Endothelial cell of umbilical vein (primary cell): ENCODE results near the gene ARHGEF5.
"Not testable (repeated sequence)": the region's sequence is repeated elsewhere in the genome, so short reads cannot be mapped to it uniquely, and the experiment has no call there.

Experiments used
- EZH2 ChIP-seq: IDR thresholded peaks from 2 replicates; pipeline ENCODE4 v1.6.1; 2012; ENCODE audit warnings: borderline replicate concordance, low read depth, mild to moderate bottlenecking, moderate library complexity, low read length, inconsistent platforms; ENCODE audit not compliant: severe bottlenecking
- FOS ChIP-seq: IDR thresholded peaks from 2 replicates; pipeline ENCODE4 v1.6.1; 2011; ENCODE audit warnings: mild to moderate bottlenecking, low read length, moderate library complexity, borderline replicate concordance; ENCODE audit not compliant: insufficient read depth
- GATA2 ChIP-seq: IDR thresholded peaks from 2 replicates; pipeline ENCODE4 v1.7.0; 2011; ENCODE audit warnings: low read depth, mild to moderate bottlenecking, moderate library complexity, mixed read lengths, low read length; ENCODE audit not compliant: insufficient read length, insufficient read depth
- JUN ChIP-seq: IDR thresholded peaks from 2 replicates; pipeline ENCODE4 v1.6.1; 2011; ENCODE audit warnings: borderline replicate concordance, low read depth; ENCODE audit not compliant: insufficient read length, insufficient read depth
- MYC ChIP-seq: IDR thresholded peaks from one replicate; pipeline ENCODE4 v1.6.1; 2011; ENCODE audit warnings: mild to moderate bottlenecking, low read depth, low read length
- POLR2A ChIP-seq: IDR thresholded peaks from 2 replicates; pipeline ENCODE4 v1.6.1; 2012; ENCODE audit warnings: low read depth, mild to moderate bottlenecking, control low read depth, low read length
- POLR2AphosphoS5 ChIP-seq: IDR thresholded peaks from 2 replicates; pipeline ENCODE4 v1.6.1; 2012; ENCODE audit warnings: low read depth, mild to moderate bottlenecking, control low read depth, low read length, moderate library complexity; ENCODE audit not compliant: insufficient read depth
- TF ChIP-seq, protein P1 (sequence below), 2 donors: IDR thresholded peaks; 1 replicate in 1 of 2; 2 replicates in 1 of 2; pipeline ENCODE4 v1.5.1; 2011; ENCODE audit warnings: low read length in 2 of 2, mild to moderate bottlenecking in 2 of 2, moderate library complexity in 2 of 2, control low read depth in 1 of 2, inconsistent platforms in 1 of 2, low read depth in 1 of 2; ENCODE audit not compliant: insufficient read depth in 1 of 2; ENCODE audit errors: extremely low read depth in 1 of 2
- TF ChIP-seq, protein P2 (sequence below): IDR thresholded peaks from 2 replicates; pipeline ENCODE4 v1.6.1; 2011; ENCODE audit not compliant: insufficient read depth, insufficient read length

DNA sequence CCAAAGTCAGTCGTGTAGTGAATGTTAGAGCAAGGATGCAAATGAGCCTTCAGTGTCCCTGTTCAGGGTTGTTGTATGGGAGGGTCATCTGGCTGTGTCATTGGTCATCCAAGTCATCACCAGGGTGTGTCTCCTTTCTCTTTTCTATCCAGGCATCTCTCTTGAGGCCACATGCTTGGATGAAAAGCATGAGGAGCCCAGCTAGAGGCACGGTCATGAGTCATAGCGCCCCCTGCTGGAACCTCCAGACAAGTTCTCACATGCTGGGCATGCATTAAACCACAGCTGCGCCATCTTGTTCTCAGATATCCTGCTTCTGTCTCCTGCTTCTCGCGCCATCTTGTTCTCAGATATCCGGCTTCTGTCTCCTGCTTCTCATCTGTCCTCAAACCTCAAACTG lies 14.0 kb downstream of the ARHGEF5 start:
- not testable (repeated sequence) for TF ChIP-seq POLR2AphosphoS5, POLR2A, FOS, JUN, EZH2, GATA2, MYC
- TF ChIP-seq, protein P1, sequence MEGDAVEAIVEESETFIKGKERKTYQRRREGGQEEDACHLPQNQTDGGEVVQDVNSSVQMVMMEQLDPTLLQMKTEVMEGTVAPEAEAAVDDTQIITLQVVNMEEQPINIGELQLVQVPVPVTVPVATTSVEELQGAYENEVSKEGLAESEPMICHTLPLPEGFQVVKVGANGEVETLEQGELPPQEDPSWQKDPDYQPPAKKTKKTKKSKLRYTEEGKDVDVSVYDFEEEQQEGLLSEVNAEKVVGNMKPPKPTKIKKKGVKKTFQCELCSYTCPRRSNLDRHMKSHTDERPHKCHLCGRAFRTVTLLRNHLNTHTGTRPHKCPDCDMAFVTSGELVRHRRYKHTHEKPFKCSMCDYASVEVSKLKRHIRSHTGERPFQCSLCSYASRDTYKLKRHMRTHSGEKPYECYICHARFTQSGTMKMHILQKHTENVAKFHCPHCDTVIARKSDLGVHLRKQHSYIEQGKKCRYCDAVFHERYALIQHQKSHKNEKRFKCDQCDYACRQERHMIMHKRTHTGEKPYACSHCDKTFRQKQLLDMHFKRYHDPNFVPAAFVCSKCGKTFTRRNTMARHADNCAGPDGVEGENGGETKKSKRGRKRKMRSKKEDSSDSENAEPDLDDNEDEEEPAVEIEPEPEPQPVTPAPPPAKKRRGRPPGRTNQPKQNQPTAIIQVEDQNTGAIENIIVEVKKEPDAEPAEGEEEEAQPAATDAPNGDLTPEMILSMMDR (IDR thresholded peaks at IDR 0.05; ENCODE audit: extremely low read depth in 1 of 2, insufficient read depth in 1 of 2, low read depth in 1 of 2, low read length in 2 of 2), result not testable (repeated sequence)
- TF ChIP-seq, protein P2, sequence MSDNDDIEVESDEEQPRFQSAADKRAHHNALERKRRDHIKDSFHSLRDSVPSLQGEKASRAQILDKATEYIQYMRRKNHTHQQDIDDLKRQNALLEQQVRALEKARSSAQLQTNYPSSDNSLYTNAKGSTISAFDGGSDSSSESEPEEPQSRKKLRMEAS, result not testable (repeated sequence)
